G401 (cell line): ENCODE data around the gene GATB. TPM values are rescaled to one million over a fixed set of nuclear protein-coding genes. Genes with fewer than 3 reads are reported as not detected.
"Not testable (repeated sequence)": the region's sequence is repeated elsewhere in the genome, so short reads cannot be mapped to it uniquely, and the experiment has no call there.

Experiments
- DNase-seq: peaks from one replicate; pipeline ENCODE4 v3.0.0-alpha.2; 2015; ENCODE audit warnings: low spot score
- in situ Hi-C: cut with HindIII; loops from 2 replicates; pipeline ENCODE4 v1.10.0; 2016; ENCODE audit warnings: low sequenced_read_pairs, mixed read lengths
- total RNA-seq: library from RNA; depleted of rRNA; stranded (reverse); fragments of >200 nt; shearing (Covaris generic); gene quantifications from 2 replicates; pipeline ENCODE4 v1.2.3, GENCODE V29; 2014

GATB gene
- total RNA-seq, 1 experiment from 2014 or later = 79.6 TPM

GRCh38 chr4:151743128-151743854 is 17.5 kb downstream of the GATB start:
- DNase-seq = no peak
- in situ Hi-C loops = no loop called here

- DNase-seq = no peak
- in situ Hi-C loops = no loop called here
Measured at GRCh38 chr4:151738720-151739517, 21.9 kb downstream of the GATB start.

- in situ Hi-C loops, DNase-seq: not testable (repeated sequence)
Measured at GRCh38 chr4:151736852-151737251, 24.0 kb downstream of the GATB start.

DNA sequence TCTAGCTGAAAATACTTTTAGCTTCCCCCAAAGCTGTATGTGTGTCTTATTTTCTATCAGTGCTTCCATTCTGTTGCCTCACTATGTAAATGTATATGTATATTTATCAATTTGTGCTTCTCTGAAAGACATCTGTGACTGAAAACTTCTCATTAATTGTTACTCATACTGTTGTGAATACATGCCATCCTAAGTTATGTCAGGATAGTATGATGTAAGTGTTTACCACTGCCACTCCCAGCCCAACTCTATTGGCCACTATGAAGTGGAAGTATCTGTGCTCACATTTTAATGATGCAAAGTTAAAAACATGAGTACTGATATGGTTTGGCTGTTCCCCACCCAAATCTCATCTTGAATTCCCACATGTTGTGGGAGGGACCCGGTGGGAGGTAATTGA is 24.4 kb downstream of the GATB start:
- in situ Hi-C loops = no loop called here
- DNase-seq = no peak

- in situ Hi-C loops = not testable (repeated sequence)
Measured at GRCh38 chr4:151731670-151732069, 29.1 kb downstream of the GATB start.

GRCh38 chr4:151729731-151730559 is 30.9 kb downstream of the GATB start:
- in situ Hi-C loops = no loop called here
- DNase-seq = no peak

More at GRCh38 chr4:151731670-151732069, 29.1 kb downstream of the GATB start:
- not testable (repeated sequence) for DNase-seq

- in situ Hi-C loops = no loop called here
- DNase-seq = no peak
Measured at GRCh38 chr4:151728679-151729078, 32.1 kb downstream of the GATB start.

GRCh38 chr4:151728006-151728405 is 32.8 kb downstream of the GATB start:
- in situ Hi-C loops = no loop called here
- no peak for DNase-seq

- in situ Hi-C loops = no loop called here
- no peak for DNase-seq
Measured at GRCh38 chr4:151727365-151727764, 33.4 kb downstream of the GATB start.

DNA sequence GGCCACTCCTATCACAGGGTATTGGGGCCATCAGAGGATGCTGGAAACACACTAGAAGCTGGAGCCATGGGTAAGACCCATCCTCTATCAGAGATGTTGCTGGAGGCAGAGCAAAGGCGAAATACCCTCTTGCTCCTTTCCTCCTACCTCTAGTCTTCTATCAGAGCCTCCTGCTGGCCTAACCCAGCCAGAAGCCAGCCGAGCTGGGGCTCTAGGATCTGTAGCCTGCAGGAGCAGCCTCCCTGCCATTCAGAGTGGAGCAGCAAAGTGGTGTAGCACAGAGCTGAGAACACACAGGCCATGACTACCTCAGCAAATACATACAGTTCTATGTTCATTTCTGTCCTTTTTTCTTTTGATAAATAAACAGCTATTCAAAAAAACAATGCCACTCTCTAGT is 35.7 kb downstream of the GATB start:
- no peak for DNase-seq
- in situ Hi-C loops = no loop called here

DNA sequence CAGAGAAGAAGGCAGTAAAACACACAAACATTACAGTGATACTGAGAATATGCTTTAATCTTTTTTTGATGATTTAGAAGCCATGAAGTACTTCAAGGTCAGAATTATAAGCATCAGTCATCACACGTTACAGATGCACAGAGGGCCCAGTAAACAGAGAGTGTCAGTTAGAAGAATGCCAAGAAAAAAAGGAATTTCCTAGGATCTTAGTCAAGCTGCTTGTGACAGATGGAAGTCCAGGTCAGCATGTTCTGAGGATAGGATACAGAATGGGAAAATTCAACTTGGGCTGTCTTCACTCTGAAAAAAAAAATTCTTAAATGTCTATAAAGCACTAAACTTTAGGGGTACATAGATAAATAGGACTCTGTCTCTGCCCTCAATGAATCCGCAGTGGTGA is 38.9 kb downstream of the GATB start:
- in situ Hi-C loops = no loop called here
- peak; percentile 52 for DNase-seq

GRCh38 chr4:151721466-151721865 is 39.3 kb downstream of the GATB start:
- DNase-seq = no peak
- in situ Hi-C loops = no loop called here

DNA sequence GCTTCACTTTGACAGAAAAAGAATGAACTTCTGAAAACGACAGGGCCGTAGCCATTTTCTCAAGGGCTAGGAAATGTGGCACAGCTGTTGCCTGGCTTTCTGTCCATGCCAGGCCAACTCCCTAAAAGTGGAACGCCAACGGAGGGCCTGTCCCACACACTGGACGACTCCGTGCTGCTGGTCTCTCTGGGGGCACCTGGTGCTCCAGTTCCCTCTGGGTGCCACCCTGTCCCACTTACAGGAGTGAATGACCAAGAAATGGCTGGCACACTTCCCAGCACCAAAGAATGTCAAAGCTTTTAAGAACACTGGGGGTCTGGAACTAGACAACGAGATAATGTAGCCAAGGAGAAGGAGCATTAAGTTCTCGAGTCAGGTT is 40.9 kb downstream of the GATB start:
- DNase-seq = no peak
- in situ Hi-C loops = no loop called here

DNA sequence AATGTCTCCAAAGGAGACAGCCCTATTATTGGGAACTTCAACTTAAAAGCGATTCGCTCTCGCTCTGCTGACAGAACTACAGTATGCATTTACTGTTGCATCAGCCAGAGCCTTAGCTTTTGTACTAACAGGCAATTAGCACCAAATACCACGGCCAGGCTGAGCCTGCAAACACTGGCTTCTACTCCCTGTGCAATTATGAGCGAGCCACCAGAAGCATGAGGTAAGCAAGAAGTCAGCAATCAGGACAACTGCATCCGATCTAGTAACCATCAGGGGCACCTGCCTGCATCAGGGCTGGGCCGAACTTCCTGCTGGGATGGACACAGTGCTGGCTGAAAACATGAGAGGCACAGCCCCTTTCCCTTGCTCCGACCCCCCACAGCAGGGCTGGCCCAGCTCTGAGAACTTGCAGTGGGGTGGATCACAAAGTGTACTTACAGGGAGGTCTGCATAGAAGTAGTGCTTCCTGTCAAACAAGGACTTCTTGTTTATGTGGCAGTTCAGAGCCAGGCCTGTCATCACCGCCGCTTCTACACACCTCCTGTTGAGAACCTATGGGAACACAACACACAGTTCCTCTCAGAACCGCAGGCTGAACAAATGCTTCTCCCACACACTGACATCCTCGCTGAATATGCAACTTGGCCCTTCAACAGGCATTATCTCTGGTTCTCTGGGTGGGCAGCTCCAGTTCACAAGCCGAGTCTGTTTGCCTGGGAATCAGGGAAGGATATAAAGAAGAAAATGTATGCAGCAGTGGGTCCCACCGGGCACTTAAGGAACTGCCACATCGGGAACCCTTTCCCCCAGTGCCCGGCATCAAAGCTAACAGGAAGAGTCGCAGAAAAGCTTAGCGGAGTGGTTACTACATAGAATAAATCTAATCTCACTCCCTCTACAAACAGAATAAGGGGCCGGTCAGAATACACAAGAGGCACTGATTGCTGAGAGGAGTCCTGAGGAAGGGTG is 41.5 kb downstream of the GATB start:
- DNase-seq = peak; percentile 39
- in situ Hi-C loops = no loop called here

DNA sequence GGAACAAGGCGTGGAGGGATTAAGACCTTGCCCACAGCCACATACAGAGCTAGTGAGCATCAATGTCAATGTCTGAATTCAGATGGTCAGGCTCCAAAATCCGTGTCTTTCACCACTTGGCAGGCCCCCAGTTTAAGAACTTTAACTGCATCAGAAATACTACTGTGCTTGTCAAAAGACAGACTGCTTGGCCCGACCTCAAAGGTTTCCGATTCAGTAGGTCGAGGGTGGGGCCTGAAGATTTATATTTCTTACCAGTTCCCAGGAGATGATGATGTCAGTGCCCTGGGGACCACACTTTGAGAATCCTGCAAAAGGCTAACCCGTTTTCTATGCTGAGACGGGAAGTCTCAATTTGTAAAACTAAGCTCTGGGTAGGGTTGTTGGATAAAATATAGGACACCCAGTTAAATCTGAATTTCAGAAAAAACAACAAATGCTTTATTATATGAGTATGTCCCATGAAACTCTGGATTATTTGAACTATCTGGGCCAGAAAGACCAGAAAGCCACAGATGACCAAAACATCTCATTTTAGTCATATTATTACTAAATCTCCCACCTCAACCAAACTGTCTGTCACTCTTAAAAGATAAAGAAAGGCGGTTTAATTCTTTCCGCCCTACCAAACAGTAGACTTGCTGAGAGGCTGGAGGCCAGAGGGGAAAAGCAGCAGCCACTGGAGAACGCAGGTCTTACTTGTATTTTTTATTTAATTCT is 42.7 kb downstream of the GATB start:
- DNase-seq = no peak
- in situ Hi-C loops = no loop called here

- in situ Hi-C loops = no loop called here
- no peak for DNase-seq
Measured at GRCh38 chr4:151717314-151717713, 43.5 kb downstream of the GATB start.

DNA sequence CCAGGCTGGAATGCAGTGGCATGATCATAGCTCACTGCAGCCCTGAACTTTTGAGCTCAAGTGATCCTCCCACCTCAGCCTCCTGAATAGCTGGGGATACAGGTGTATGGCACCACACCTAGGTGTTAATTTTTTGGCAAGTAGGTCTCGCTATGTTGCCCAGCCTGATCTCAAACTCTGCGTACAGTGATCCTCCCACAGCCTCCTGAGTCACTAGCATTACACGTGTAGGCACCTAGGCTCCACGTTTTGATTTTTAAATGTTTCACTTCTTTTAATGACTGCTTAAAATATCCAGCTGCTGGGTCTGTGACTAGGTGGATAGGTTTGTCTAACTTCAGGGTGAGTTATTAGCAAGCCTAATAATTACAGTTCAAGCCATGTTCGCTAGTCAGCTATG is 44.5 kb downstream of the GATB start:
- in situ Hi-C loops = no loop called here
- no peak for DNase-seq

GRCh38 chr4:151715881-151716280 is 44.9 kb downstream of the GATB start:
- DNase-seq = no peak
- in situ Hi-C loops = no loop called here
